Tracheal epithelial cell (primary cell): ENCODE results near the gene ZSWIM5. TPM values are rescaled to one million over a fixed set of nuclear protein-coding genes. Genes with fewer than 3 reads are reported as not detected.

Experiments
- total RNA-seq: library from RNA; depleted of rRNA; stranded (reverse); fragments of >200 nt; gene quantifications from 2 replicates; pipeline ENCODE4 v1.2.1, GENCODE V29; 2014

The ZSWIM5 gene
- total RNA-seq: under 0.01 TPM in 1 of 2 replicates, not detected in the other

DNA sequence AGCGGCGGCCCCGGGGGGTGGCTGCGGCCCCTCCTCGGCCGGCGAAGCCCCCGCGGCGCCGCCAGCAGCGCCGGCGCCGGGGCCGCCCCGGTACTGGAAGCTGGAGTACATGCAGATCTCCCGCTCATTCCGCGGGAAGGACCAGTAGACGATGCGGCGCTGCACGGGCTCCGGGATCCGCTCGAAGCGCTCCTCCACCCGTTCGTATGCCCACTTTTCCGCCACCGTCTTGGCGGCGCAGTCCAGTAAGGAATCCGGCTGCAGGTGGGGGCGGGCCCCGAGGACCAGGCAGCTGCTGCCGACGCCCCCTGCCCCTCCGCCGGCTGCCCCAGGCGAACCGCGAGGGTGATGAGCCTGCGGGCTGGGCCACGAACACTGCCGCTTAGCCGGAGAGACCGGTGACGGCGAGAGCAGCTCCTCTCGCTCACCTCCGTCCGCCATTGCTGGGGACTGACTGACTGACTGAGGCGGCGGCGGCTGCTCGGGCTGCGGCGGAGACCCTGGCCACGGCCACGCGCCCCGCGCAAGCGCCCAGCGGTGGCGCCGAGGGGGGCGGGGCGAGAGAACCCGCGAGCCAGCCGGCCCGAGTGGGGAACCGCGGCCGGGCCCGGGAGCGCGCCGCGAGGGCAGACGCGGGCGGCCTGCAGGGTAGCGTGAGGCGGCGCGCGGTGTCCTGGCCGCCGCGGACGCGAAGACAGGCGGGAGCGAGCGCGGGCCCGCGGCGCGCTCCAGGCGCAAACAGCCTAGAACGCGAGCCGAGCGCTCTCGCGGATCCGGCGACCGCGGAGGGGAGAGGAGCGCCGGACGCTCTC, at the start of gene ZSWIM5:
TSS of gene ZSWIM5 (minus strand) at position 696 of the 812 bp plus-strand sequence. CDS start at position 441, 255 bp downstream.

DNA sequence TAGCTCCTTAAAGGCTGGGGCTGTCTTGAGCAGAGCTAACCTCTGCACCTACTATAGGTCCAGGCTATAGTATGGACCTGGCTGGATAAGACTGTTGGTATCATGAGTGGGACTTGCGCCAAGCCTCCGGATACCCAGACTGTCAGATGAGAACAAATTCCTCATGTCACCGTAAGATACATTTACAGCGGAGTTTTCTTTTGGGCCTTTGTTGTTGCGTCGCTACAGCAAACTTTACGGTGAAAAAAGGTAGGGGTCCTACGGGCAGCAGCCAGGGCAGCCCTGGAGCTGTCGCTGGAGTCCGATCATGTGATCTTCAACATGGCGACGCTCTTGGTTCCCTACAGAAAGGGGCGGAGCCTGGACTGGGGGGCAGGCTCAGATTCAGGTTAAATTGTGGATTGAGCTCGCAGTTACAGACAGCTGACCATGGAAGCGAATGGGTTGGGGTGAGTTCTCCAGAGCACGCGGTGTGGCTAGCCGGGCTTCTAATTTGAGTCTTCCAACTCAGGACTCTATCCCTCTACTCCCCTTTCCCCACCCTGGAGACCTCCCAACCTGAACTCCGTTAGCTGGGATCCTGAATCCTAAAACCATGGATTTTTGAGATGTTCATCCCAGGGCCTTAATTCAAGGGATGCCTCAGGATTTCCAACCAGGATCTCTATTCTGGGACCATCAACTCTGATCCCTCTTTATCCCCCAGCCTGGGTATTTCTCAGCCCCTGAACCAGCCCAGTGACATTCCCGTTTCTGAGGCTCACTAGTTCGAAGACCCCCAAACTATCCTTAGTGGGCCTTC, 194.4 kb downstream of the ZSWIM5 start, which contains the start of gene UROD:
TSS of gene UROD (plus strand) at position 418 of the 802 bp plus-strand sequence. CDS start at position 430, 12 bp downstream.

DNA sequence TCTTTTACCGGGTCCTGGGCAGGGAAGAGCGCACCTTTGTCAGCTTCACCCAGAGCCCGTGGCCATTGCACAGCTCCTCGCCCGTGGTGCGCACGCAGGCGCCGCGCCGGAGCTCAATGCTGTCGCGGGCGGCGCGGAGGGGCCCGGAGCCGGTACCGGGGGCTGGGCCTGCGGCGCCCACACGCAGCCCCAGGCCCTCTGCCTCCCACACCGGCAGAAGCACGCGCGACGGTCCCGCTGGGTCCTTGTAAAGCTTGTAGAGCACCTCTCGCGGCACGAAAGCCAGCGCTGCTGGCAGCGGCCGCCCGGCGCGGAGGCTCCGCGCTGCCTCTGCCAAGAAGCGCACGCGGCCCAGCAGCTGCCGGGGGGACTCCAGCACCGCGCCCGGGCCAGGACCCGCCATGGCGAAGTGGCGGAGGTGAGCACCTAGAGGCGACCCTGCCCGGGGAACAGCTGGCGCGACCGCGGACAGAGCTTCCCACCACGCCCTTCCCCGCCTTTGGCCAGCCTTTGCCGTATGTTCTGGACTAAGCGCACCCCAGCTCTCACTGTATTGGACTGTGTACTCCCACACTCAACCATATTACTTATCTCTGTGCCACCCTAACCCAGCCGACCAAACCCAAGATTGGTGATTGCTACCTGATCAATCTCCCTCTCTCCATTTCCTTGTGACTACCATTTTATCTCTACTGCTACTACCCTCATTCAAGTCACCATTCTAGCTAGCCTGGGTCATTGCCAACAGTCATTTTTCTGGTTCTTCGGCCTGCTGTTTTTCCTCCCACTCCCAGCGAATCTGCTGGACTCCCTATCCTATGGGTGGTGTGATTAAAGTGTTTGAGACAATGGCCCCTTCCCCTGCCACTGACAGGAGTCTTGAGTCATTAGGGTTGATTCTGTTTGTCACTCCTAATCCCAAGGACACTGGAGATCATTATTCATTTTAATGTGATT, 195.3 kb downstream of the ZSWIM5 start, which contains the start of gene HECTD3:
TSS of gene HECTD3 (minus strand) at position 470 of the 957 bp plus-strand sequence. CDS start at position 403, 67 bp downstream.

Other genes with a start within 250 kb of the ZSWIM5 start
- 29.4 and 32.6 TPM in 2 replicates for gene EIF2B3, start 220.0 kb downstream of the ZSWIM5 start, total RNA-seq
- 16.6 TPM in 2 replicates for gene HECTD3, start 195.3 kb downstream of the ZSWIM5 start, total RNA-seq
- gene UROD, start 194.4 kb downstream of the ZSWIM5 start, total RNA-seq: 96.6 and 107 TPM in 2 replicates
- 0.96 and 1.9 TPM in 2 replicates for gene HPDL, start 120.3 kb upstream of the ZSWIM5 start, total RNA-seq
- gene TOE1, start 133.6 kb upstream of the ZSWIM5 start, total RNA-seq: 1.9 and 5.1 TPM in 2 replicates
- 7.2 and 19.2 TPM in 2 replicates for gene MUTYH, start 133.8 kb upstream of the ZSWIM5 start, total RNA-seq